Measurements from ENCODE around the gene RIPOR3.
"Not testable (repeated sequence)": the region's sequence is repeated elsewhere in the genome, so short reads cannot be mapped to it uniquely, and the experiment has no call there.

RIPOR3 gene

GRCh38 chr20:50651676-50652075 is 39.7 kb downstream of the RIPOR3 start:
- DNase-seq: no peak

GRCh38 chr20:50649590-50649989 is 41.8 kb downstream of the RIPOR3 start:
- DNase-seq: no peak

DNA sequence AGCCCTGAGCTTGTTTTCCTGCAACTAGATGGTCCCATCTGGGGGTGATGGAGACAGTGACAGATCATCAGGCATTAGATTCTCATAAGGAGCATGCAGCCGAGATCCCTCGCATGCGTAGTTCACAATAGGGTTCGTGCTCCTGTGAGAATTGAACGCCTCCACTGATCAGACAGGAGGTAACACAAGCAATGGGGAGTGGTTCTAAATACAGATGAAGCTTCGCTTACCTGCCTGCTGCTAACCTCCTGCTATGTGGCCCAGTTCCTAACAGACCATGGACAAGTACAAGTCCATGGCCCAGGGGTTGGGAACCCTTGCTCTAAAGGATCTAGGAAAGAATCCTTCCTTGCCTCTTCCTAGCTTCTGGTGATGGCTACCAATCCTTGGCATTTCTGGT is 42.7 kb downstream of the RIPOR3 start:
- no peak for DNase-seq

- DNase-seq: no peak
These were observed 44.8 kb downstream of the RIPOR3 start for GRCh38 chr20:50646483-50646996.

DNA sequence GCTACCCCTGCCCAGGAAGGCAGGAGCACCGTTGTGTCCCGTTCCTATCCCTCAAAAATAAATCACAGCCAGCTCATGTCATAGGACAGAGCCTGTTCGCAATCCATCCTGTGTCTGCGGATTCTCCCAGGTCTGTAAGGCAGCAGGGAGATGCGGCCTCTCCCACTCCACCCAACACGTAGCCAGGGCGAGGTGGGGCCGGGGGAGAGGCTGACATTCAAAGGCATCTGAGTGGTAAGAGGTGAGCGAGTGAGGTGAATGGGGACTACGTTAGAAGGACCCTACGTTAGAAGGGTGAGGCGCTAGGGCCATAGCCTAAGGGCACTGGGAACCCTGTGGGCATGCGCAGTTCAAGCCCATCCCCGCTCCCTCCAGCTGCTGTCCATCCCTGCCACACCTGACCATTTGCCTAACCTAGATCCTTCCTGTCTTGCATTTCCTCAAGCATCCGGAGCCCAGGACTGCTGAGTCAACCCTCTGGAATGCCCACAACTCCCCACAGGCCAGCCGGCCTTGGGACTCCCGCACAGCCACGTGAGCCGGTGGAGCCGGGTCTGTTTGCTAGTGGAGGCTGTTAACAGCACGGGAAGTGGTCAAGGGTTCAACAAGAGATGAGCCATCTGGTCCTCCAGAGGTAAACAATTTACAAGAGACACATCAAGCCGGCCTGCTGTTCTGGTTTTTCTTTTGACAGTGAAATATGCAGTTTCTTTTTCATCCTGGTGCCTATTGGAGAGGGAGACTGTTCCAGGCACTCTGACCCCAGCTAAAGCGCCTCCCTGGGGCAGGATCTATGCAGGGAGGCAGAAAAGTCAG is 45.9 kb downstream of the RIPOR3 start:
- no peak for DNase-seq

- no peak for DNase-seq
These were observed 49.0 kb downstream of the RIPOR3 start for GRCh38 chr20:50642288-50642803.

DNA sequence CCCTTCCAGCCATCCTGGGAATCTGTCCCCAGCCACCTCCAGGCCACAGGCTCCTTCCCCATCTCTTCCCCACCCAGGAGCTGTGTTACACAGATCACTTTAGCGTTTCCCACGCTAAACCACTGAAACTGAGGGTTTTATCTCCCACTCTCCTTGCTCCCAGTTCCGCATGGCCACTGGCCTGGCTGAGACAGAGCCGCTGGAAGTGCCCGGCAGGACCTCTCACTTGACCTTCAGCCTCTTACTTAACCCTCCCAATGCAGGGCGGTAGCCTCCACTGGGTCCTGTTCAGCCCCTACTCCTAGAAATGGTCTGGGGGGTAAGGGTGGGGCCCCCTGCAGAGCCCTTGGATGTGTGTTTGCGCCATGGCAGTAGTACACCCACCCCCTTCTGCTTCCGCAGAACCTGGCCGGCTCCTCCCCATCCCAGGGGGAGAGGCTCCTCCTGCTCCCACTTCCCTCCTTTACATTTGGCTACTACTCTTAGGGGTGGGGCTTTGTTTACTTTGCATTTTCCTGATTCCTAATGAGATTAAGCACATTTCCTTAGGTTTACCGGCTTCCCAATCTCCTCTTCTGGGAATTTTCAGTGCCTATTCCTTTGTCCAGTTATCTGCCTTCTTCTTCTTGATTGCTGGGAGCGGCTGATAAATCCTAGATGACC is 49.6 kb downstream of the RIPOR3 start:
- not testable (repeated sequence) for DNase-seq

- not testable (repeated sequence) for DNase-seq
These were observed 51.2 kb downstream of the RIPOR3 start for GRCh38 chr20:50639971-50640711.

DNA sequence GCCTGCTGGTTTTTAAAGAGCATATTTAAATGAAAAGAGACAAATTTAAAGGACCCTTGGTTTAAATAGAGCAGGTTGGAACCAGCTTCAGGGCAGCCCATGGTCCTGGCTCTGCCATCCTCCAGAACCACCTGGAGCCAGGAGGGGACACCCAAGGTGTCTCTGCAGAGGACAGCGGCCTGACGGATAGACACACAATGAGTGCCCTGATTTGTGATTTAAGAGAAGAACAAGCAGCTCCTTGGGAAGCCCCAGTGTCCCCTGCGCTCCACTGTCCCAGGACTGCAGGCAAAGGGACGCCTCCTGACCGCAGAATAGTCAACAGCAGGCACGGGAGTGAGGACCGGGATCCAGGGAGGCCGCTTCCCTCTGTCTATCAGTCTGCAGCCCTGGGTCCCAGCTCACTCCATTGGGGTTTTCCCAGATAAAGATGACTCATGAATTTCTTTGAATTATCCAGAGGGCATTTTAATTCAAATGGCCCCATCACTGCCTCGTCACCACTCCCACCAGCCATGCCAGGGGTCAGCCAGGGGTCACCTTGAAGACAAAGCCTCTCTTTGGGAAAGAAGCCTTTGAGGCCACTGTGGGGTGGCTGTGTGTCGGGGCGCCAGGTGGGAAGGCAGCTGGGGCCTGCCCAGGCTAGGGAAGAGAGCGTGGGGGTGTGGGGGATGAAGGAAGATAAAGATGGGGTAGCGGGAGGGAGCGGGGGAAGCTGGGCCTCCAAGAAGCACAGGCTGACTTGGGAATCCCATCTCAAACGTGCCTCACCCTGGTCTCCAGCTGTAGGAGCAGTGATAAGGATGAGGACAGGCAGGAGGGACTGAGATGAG is 53.1 kb downstream of the RIPOR3 start:
- not testable (repeated sequence) for DNase-seq

- DNase-seq: no peak
These were observed 54.5 kb downstream of the RIPOR3 start for GRCh38 chr20:50636601-50637540.

GRCh38 chr20:50635676-50636600 is 55.4 kb downstream of the RIPOR3 start:
- DNase-seq: peak; percentile 11 to 44

DNA sequence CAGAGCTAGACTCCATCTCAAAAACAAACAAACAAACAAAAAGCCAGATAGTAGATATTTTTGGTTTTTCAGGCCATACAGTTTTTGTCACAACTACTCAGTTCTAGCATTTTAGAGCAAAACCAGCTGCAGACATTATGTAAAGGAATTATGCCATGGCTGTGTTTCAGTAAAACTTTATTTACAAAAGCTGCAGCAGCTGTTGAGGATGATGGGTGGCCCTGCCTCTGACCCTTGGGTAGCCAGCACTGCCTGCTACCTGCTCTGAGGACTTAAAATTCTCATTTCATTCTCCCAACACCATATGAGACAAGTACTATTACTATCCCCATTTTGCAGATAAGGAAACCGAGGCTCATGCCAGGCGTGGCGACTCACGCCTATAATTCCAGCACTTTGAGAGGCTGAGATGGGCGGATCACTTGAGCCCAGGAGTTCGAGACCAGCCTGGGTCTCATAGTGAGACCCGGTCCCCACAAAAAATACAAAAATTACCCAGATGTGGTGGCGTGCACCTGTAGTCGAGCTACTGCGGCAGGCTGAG is 56.3 kb downstream of the RIPOR3 start:
- no peak for DNase-seq

- DNase-seq: no peak
These were observed 57.2 kb downstream of the RIPOR3 start for GRCh38 chr20:50634191-50634590.

DNA sequence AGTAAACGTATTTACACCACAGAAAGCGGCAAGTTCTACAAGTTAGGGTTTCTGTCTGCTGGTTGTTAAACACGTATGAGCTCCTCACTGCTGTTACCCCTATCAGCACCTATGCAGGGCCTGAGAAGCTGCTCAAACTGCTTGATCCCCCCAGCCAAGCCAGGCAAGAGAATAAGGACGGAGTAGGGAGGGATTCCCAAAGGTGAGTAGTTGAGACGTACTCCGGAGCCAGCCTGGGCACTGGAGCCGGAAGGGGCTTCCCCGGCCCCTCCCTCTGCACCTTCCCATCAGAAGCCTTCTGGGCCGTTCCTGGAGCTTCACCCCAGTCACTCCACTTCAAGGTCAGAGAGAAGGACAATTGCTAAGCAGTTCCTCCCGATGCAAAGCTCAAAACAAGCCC is 58.0 kb downstream of the RIPOR3 start:
- no peak for DNase-seq

GRCh38 chr20:50632701-50633100 is 58.6 kb downstream of the RIPOR3 start:
- no peak for DNase-seq

- DNase-seq: no peak
These were observed 59.1 kb downstream of the RIPOR3 start for GRCh38 chr20:50632236-50632635.

DNA sequence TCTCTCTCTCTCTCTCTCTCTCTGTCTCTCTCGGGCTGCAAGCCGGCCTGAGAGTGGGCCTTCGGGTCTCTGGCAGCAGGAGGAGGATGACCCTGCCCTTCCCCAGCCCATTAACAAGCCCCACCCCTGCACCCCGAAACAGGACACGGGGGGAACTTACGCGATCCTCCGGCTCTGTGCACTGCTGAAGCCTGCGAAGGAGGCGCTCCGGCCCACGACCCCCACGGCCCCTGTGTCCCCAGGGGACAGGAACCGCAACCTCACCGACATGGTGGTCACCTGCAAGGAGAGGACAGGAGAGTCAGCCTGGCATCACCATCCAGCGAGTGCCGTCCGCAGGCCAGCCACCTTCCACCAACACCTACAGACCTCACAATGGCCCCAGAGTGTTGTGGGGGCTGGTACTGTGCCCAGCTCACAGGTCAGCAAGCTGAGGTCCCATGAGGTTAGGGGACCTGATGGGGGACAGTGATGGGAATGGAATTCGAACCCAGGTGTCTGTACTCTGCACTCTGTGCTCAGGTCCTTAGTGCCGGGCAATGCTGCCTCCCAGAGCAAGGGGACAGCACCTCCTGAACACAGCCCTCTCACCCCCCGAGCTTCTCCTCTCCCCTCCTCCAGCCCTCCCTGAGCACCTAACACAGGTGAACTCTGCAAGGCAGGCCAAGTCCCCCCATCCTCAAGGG is 60.6 kb downstream of the RIPOR3 start:
- no peak for DNase-seq

DNA sequence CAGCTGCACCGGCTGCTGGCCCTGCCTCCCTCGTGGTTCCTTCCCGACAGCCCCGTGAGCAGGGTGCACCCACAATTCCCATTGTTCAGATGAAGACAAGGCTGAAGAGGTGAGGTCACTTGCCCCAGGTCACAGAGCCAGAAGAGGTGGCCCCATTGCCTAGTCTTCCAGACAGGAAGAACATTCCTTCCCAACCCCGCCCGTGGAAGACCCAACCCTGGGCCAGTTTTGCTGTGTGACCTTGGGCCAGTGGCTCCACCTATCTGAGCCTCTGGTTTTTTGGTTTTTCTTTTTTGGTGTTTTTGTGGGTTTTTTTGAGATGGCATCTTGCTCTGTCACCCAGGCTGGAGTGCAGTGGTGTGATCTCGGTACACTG is 61.7 kb downstream of the RIPOR3 start:
- no peak for DNase-seq

Data from CD4-positive, alpha-beta T cell treated with Interferon alpha-2 for 1 hour (primary cell).